Suprapubic skin (tissue), 4 donors: ENCODE data around the gene CHSY1.

Source experiments
- CTCF ChIP-seq, 2 donors: fragments of 200-600 bp in 1 of 2; fragments of 450-650 bp in 1 of 2; sonication (generic) in 1 of 2; IDR thresholded peaks; one replicate each; pipeline ENCODE4 v1.5.1; 2016 to 2019; ENCODE audit warnings: antibody characterized with exemption in 2 of 2, mild to moderate bottlenecking in 1 of 2, moderate library complexity in 1 of 2
- EP300 ChIP-seq: sonication (generic); formaldehyde crosslinking; IDR thresholded peaks from one replicate; pipeline ENCODE4 v1.6.1; 2017; ENCODE audit warnings: antibody characterized with exemption
- POLR2A ChIP-seq, 2 donors: fragments of 450-650 bp; IDR thresholded peaks; one replicate each; pipeline ENCODE4 v1.6.1; 2017; ENCODE audit warnings: antibody characterized with exemption in 2 of 2, mild to moderate bottlenecking in 2 of 2, moderate library complexity in 2 of 2
- POLR2AphosphoS5 ChIP-seq, 3 donors: sonication (generic); formaldehyde crosslinking; IDR thresholded peaks; one replicate each; pipeline ENCODE4 v1.6.1; 2017; ENCODE audit warnings: antibody characterized with exemption in 3 of 3

- TF ChIP-seq CTCF (IDR thresholded peaks at IDR 0.05) (no peak), EP300 (no peak), POLR2AphosphoS5 (IDR thresholded peaks at IDR 0.05) (no peak), POLR2A (IDR thresholded peaks at IDR 0.05) (no peak)
Measured at GRCh38 chr15:101129851-101130380, 121.9 kb downstream of the CHSY1 start.
